ENCODE measurements around the gene LPIN3. TPM values are rescaled to one million over a fixed set of nuclear protein-coding genes. Genes with fewer than 3 reads are reported as not detected.

The LPIN3 gene
- total RNA-seq, 1 experiment from 2014 or later: 3.8 TPM

- Mint-ChIP-seq H3K36me3 (ENCODE audit: insufficient read depth in 1 of 3, low read depth in 3 of 3) (no peaks in the 10 kb centered on the region), H3K27ac (no peak overlapping the region)
These were observed 53.1 kb downstream of the LPIN3 start for GRCh38 chr20:41393705-41394066.

More at GRCh38 chr20:41393705-41394066, 53.1 kb downstream of the LPIN3 start:
- no peaks in the 10 kb centered on the region for H3K9me3 ChIP-seq (ENCODE audit: control insufficient read depth, low read depth, low read length)
- no peak overlapping the region for H4K5ac ChIP-seq (ENCODE audit: insufficient read length, low read depth, low read length)
- H3K18ac ChIP-seq (ENCODE audit: insufficient read length, low read depth, low read length): no peak overlapping the region
- H3K23ac ChIP-seq (ENCODE audit: insufficient read length, low read depth, low read length): no peak overlapping the region
- H3K4me3 Mint-ChIP-seq: no peak overlapping the region
- no peak overlapping the region for H2BK12ac ChIP-seq (ENCODE audit: insufficient read length, low read depth, low read length)
- no peak overlapping the region for H2AFZ ChIP-seq (ENCODE audit: low read length)
- H3K4ac ChIP-seq (ENCODE audit: low read depth, low read length): no peak overlapping the region
- no peak overlapping the region for H3K4me2 ChIP-seq (ENCODE audit: insufficient read depth, insufficient read length, low read length)
- no peak overlapping the region for H3K27ac ChIP-seq (ENCODE audit: insufficient read length, low read depth, low read length)
- no peak overlapping the region for H3T11ph ChIP-seq (ENCODE audit: low read length)
- no peak overlapping the region for H2BK5ac ChIP-seq (ENCODE audit: insufficient read length, low read length)
- no peaks in the 10 kb centered on the region for H4K20me1 ChIP-seq (ENCODE audit: control insufficient read depth, insufficient read depth, insufficient read length)
- no peak overlapping the region for H3K56ac ChIP-seq (ENCODE audit: insufficient read length, low read depth, low read length)
- no peak overlapping the region for H3K9ac ChIP-seq (ENCODE audit: extremely low read depth, insufficient read length, low read length)
- TF ChIP-seq CTCF (conservative IDR thresholded peaks at IDR 0.05): no peak
- peaks cover 8% of the 10 kb centered on the region; the same call in 1 of the 2 replicates for H3K4me1 ChIP-seq (ENCODE audit: insufficient read depth, low read length)
- no peak overlapping the region for H2AK5ac ChIP-seq (ENCODE audit: insufficient read length, low read length)
- WGBS (ENCODE audit: extremely low coverage, insufficient read length, low lambda C conversion rate): no CpG with 5 or more reads among the region's 3 CpGs
- H3K79me1 ChIP-seq (ENCODE audit: insufficient read depth, low read depth, low read length, poor library complexity, severe bottlenecking): no peaks in the 10 kb centered on the region
- H4K8ac ChIP-seq (replicated peaks; ENCODE audit: insufficient read length, low read depth, low read length): no peak overlapping the region
- no peaks in the 10 kb centered on the region for H3K79me2 ChIP-seq (ENCODE audit: insufficient read depth, low read length)
- peaks cover 19 to 22% of the 10 kb centered on the region in 2 experiments for H3K4me1 Mint-ChIP-seq
- H3K27me3 ChIP-seq (ENCODE audit: insufficient read depth, low read length): no peaks in the 10 kb centered on the region
- H3K14ac ChIP-seq (ENCODE audit: insufficient read depth, low read length): no peak overlapping the region
- no peak overlapping the region for H2BK120ac ChIP-seq (ENCODE audit: low read depth, low read length, poor library complexity, severe bottlenecking)
- no peaks in the 10 kb centered on the region for H3K23me2 ChIP-seq (ENCODE audit: insufficient read length, low read depth, low read length, poor library complexity, severe bottlenecking)
- H3K9me3 Mint-ChIP-seq: no peaks in the 10 kb centered on the region
- H2BK20ac ChIP-seq (ENCODE audit: low read depth, low read length, poor library complexity, severe bottlenecking): no peak overlapping the region
- no peak overlapping the region for H2BK15ac ChIP-seq (ENCODE audit: low read depth, low read length)
- no peaks in the 10 kb centered on the region; the same call in 1 of the 2 replicates for H3K27me3 Mint-ChIP-seq (ENCODE audit: low read depth)
- DNase-seq: no peak
- no peak overlapping the region for H4K91ac ChIP-seq (ENCODE audit: insufficient read length, low read depth, low read length)

Data from H9 (cell line).